Measurements from ENCODE around the gene WBP4. TPM values are rescaled to one million over a fixed set of nuclear protein-coding genes. Genes with fewer than 3 reads are reported as not detected.

The WBP4 gene
- total RNA-seq = 9.2 to 9.5 TPM (median 9.4 TPM) in 3 replicates

- Mint-ChIP-seq H3K4me1 (peaks cover 69% of the 10 kb centered on the region), H3K4me3 (peak within 1 kb of the TSS; percentile 99), H3K27ac (peak within 1 kb of the TSS; percentile 100)
Measured at GRCh38 chr13:41061075-41061913, at the start of gene WBP4. Gene WBP4 (plus strand): TSS chr13:41061509. CDS start chr13:41061674, 165 bp downstream.

GRCh38 chr13:41012536-41012935 is 48.8 kb upstream of the WBP4 start:
- TF ChIP-seq, protein P1, sequence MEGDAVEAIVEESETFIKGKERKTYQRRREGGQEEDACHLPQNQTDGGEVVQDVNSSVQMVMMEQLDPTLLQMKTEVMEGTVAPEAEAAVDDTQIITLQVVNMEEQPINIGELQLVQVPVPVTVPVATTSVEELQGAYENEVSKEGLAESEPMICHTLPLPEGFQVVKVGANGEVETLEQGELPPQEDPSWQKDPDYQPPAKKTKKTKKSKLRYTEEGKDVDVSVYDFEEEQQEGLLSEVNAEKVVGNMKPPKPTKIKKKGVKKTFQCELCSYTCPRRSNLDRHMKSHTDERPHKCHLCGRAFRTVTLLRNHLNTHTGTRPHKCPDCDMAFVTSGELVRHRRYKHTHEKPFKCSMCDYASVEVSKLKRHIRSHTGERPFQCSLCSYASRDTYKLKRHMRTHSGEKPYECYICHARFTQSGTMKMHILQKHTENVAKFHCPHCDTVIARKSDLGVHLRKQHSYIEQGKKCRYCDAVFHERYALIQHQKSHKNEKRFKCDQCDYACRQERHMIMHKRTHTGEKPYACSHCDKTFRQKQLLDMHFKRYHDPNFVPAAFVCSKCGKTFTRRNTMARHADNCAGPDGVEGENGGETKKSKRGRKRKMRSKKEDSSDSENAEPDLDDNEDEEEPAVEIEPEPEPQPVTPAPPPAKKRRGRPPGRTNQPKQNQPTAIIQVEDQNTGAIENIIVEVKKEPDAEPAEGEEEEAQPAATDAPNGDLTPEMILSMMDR (IDR thresholded peaks at IDR 0.05; ENCODE audit: unreplicated experiment) = no peak
- H3K27me3 Mint-ChIP-seq (ENCODE audit: low read depth) = no peaks in the 10 kb centered on the region
- peaks cover 37% of the 10 kb centered on the region for H3K4me1 Mint-ChIP-seq
- H3K36me3 Mint-ChIP-seq = peaks cover 12% of the 10 kb centered on the region
- H3K4me3 Mint-ChIP-seq = no peak overlapping the region
- no peak for DNase-seq (ENCODE audit: low spot score in 2 of 2, unreplicated experiment in 2 of 2)
- H3K9me3 Mint-ChIP-seq = peaks cover 9% of the 10 kb centered on the region
- no peak overlapping the region for H3K27ac Mint-ChIP-seq

More at GRCh38 chr13:41061075-41061913, at the start of gene WBP4:
- Mint-ChIP-seq H3K36me3 (peaks cover 2% of the 10 kb centered on the region), H3K9me3 (no peaks in the 10 kb centered on the region), H3K27me3 (ENCODE audit: low read depth) (no peaks in the 10 kb centered on the region)
- TF ChIP-seq, protein P1 (IDR thresholded peaks at IDR 0.05; ENCODE audit: unreplicated experiment) = no peak
- DNase-seq (ENCODE audit: low spot score in 2 of 2, unreplicated experiment in 2 of 2) = peak; percentile 78 to 91

- peaks cover 7% of the 10 kb centered on the region for H3K36me3 Mint-ChIP-seq
- H3K9me3 Mint-ChIP-seq = peaks cover 4% of the 10 kb centered on the region
- H3K27me3 Mint-ChIP-seq (ENCODE audit: low read depth) = no peaks in the 10 kb centered on the region
- TF ChIP-seq, protein P1 (IDR thresholded peaks at IDR 0.05; ENCODE audit: unreplicated experiment) = no peak
- no peak overlapping the region for H3K27ac Mint-ChIP-seq
- no peak overlapping the region for H3K4me3 Mint-ChIP-seq
- DNase-seq (ENCODE audit: low spot score in 2 of 2, unreplicated experiment in 2 of 2) = no peak
- peaks cover 39% of the 10 kb centered on the region for H3K4me1 Mint-ChIP-seq
Measured at GRCh38 chr13:41013835-41014234, 47.5 kb upstream of the WBP4 start.

- H3K4me1 Mint-ChIP-seq = peaks cover 57% of the 10 kb centered on the region
- H3K27me3 Mint-ChIP-seq (ENCODE audit: low read depth) = no peaks in the 10 kb centered on the region
- H3K27ac Mint-ChIP-seq = peak overlapping the region; percentile 78
- peaks cover 7% of the 10 kb centered on the region for H3K36me3 Mint-ChIP-seq
- H3K9me3 Mint-ChIP-seq = peaks cover 4% of the 10 kb centered on the region
- TF ChIP-seq, protein P1 (IDR thresholded peaks at IDR 0.05; ENCODE audit: unreplicated experiment) = no peak
- no peak for DNase-seq (ENCODE audit: low spot score in 2 of 2, unreplicated experiment in 2 of 2)
- peak overlapping the region; percentile 9 for H3K4me3 Mint-ChIP-seq
Measured at GRCh38 chr13:41015920-41016319, 45.4 kb upstream of the WBP4 start.

DNA sequence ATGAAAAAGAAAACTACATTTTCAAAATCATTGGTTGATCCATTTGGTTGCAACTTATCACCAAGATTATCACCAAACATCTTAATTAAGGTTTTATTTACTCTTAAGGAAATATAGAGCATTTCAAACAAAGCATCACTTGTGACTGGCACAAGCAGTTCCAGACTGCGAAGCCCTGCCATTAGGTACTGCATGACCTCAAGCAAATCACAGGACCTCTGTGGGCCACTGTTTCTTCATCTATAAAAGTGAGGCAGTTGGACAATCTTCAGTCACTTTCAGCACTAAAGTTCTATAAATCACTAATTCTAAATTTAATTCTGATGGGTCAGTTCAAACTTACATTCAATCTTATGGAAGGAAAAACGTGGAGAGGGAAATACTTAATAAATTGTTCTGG is 44.1 kb upstream of the WBP4 start:
- Mint-ChIP-seq H3K4me3 (peak overlapping the region; percentile 63), H3K9me3 (peaks cover 4% of the 10 kb centered on the region), H3K27me3 (ENCODE audit: low read depth) (no peaks in the 10 kb centered on the region), H3K4me1 (peaks cover 65% of the 10 kb centered on the region), H3K36me3 (peaks cover 9% of the 10 kb centered on the region), H3K27ac (peak overlapping the region; percentile 89)
- DNase-seq (ENCODE audit: low spot score in 2 of 2, unreplicated experiment in 2 of 2) = no peak
- TF ChIP-seq, protein P1 (IDR thresholded peaks at IDR 0.05; ENCODE audit: unreplicated experiment) = no peak
